ENCODE measurements around the gene C1orf226. TPM values are rescaled to one million over a fixed set of nuclear protein-coding genes. Genes with fewer than 3 reads are reported as not detected.

Gene C1orf226
- total RNA-seq, 2 donors from 2014 or later = 3.3 to 11.8 TPM

- Histone ChIP-seq H3K27me3 (replicated peaks; ENCODE audit: insufficient read depth) (no peaks in the 10 kb centered on the region), H3K36me3 (no peaks in the 10 kb centered on the region), H3K4me3 (no peak overlapping the region), H3K27ac (no peak overlapping the region), H3K9me3 (no peaks in the 10 kb centered on the region), H3K4me1 (ENCODE audit: control insufficient read depth in 1 of 2, low read depth in 2 of 2) (no peaks in the 10 kb centered on the region)
- TF ChIP-seq, protein P1, sequence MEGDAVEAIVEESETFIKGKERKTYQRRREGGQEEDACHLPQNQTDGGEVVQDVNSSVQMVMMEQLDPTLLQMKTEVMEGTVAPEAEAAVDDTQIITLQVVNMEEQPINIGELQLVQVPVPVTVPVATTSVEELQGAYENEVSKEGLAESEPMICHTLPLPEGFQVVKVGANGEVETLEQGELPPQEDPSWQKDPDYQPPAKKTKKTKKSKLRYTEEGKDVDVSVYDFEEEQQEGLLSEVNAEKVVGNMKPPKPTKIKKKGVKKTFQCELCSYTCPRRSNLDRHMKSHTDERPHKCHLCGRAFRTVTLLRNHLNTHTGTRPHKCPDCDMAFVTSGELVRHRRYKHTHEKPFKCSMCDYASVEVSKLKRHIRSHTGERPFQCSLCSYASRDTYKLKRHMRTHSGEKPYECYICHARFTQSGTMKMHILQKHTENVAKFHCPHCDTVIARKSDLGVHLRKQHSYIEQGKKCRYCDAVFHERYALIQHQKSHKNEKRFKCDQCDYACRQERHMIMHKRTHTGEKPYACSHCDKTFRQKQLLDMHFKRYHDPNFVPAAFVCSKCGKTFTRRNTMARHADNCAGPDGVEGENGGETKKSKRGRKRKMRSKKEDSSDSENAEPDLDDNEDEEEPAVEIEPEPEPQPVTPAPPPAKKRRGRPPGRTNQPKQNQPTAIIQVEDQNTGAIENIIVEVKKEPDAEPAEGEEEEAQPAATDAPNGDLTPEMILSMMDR (IDR thresholded peaks at IDR 0.05) = no peak
- DNase-seq (ENCODE audit: low spot score) = no peak
- no peak for ATAC-seq (ENCODE audit: insufficient number of reproducible peaks, low FRiP score, low read depth)
Measured at GRCh38 chr1:162365284-162366020, 16.1 kb upstream of the C1orf226 start.

- no peaks in the 10 kb centered on the region for H3K4me1 ChIP-seq (ENCODE audit: control insufficient read depth in 1 of 2, low read depth in 2 of 2)
- H3K27ac ChIP-seq = no peak overlapping the region
- no peaks in the 10 kb centered on the region for H3K36me3 ChIP-seq
- H3K9me3 ChIP-seq = no peaks in the 10 kb centered on the region
- DNase-seq (ENCODE audit: low spot score) (no peak), ATAC-seq (ENCODE audit: insufficient number of reproducible peaks, low FRiP score, low read depth) (no peak)
- H3K4me3 ChIP-seq = no peak overlapping the region
- no peaks in the 10 kb centered on the region for H3K27me3 ChIP-seq (replicated peaks; ENCODE audit: insufficient read depth)
- TF ChIP-seq, protein P1 (IDR thresholded peaks at IDR 0.05) = no peak
Measured at GRCh38 chr1:162366149-162366548, 15.4 kb upstream of the C1orf226 start.

DNA sequence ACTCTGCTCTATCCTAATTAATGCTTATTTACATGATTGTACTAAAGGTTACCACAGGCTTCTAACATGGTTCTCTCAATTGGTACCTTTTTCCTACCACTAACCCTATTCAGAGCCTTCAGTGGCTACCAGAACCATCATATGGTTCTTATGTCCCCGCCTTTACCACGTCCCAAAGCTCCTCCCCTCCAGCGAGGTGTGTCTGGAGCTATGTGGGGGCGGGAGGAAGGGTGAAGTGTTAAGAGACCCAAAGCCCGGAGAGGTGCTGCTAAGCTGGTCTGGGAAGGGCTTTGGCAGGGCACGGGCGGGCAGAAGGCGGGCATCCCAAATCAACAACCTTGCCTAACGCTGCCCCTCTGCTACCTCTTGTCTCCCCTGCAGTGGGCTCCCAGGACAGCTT lies 14.9 kb upstream of the C1orf226 start:
- Histone ChIP-seq H3K4me3 (no peak overlapping the region), H3K9me3 (no peaks in the 10 kb centered on the region), H3K27me3 (replicated peaks; ENCODE audit: insufficient read depth) (no peaks in the 10 kb centered on the region), H3K27ac (no peak overlapping the region), H3K4me1 (ENCODE audit: control insufficient read depth in 1 of 2, low read depth in 2 of 2) (no peaks in the 10 kb centered on the region), H3K36me3 (no peaks in the 10 kb centered on the region)
- no peak for ATAC-seq (ENCODE audit: insufficient number of reproducible peaks, low FRiP score, low read depth)
- TF ChIP-seq, protein P1 (IDR thresholded peaks at IDR 0.05) = no peak
- DNase-seq (ENCODE audit: low spot score) = no peak

- Histone ChIP-seq H3K4me3 (no peak overlapping the region), H3K27me3 (replicated peaks; ENCODE audit: insufficient read depth) (no peaks in the 10 kb centered on the region), H3K4me1 (ENCODE audit: control insufficient read depth in 1 of 2, low read depth in 2 of 2) (no peaks in the 10 kb centered on the region), H3K27ac (no peak overlapping the region), H3K36me3 (no peaks in the 10 kb centered on the region), H3K9me3 (no peaks in the 10 kb centered on the region)
- TF ChIP-seq, protein P1 (IDR thresholded peaks at IDR 0.05) = no peak
- ATAC-seq (ENCODE audit: insufficient number of reproducible peaks, low FRiP score, low read depth) (no peak), DNase-seq (ENCODE audit: low spot score) (no peak)
Measured at GRCh38 chr1:162367073-162367472, 14.5 kb upstream of the C1orf226 start.

DNA sequence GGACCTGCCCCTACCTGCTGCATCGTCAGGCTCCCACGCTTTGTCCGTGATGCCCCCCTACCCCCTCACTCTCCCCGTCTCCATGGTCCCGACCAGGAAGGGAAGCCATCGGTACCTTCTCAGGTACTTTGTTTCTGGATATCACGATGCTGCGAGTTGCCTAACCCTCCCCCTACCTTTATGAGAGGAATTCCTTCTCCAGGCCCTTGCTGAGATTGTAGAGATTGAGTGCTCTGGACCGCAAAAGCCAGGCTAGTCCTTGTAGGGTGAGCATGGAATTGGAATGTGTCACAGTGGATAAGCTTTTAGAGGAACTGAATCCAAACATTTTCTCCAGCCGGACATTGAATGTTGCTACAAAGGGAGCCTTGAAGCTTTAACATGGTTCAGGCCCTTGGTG lies 13.8 kb upstream of the C1orf226 start:
- DNase-seq (ENCODE audit: low spot score) (no peak), ATAC-seq (ENCODE audit: insufficient number of reproducible peaks, low FRiP score, low read depth) (no peak)
- TF ChIP-seq, protein P1 (IDR thresholded peaks at IDR 0.05) = no peak
- Histone ChIP-seq H3K4me3 (no peak overlapping the region), H3K27me3 (replicated peaks; ENCODE audit: insufficient read depth) (no peaks in the 10 kb centered on the region), H3K4me1 (ENCODE audit: control insufficient read depth in 1 of 2, low read depth in 2 of 2) (no peaks in the 10 kb centered on the region), H3K9me3 (no peaks in the 10 kb centered on the region), H3K36me3 (no peaks in the 10 kb centered on the region), H3K27ac (no peak overlapping the region)
